H1 (cell line): ENCODE data around the gene KCNQ1. TPM values are rescaled to one million over a fixed set of nuclear protein-coding genes. Genes with fewer than 3 reads are reported as not detected.

Experiments used
- CTCF ChIA-PET: fragments of 300-600 bp; sonication (Branson Sonifier 250); formaldehyde crosslinking; loops from one replicate; lab custom pipeline; 2021; ENCODE audit not compliant: partially characterized antibody; lab: Charles Lee
- POLR2A ChIA-PET: fragments of 300-600 bp; sonication (Branson Sonifier 250); formaldehyde crosslinking; loops from one replicate; lab custom pipeline; 2021; ENCODE audit warnings: inconsistent platforms; ENCODE audit not compliant: partially characterized antibody; lab: Charles Lee
- DNase-seq, 2 experiments: peaks; one replicate each; pipeline versions ENCODE4 v3.0.0 to v3.0.0-alpha.2; 2010 to 2022; ENCODE audit warnings: low spot score in 2 of 2, low read depth in 1 of 2, mixed read lengths in 1 of 2
- FAIRE-seq: peaks from 2 replicates; lab custom pipeline; 2011; peaks lifted over from hg19 to GRCh38; lab: Jason Lieb, UNC
- H2AFZ ChIP-seq: 2 replicates; pipeline ENCODE4 v1.8.1; 2012; ENCODE audit warnings: low read length, inconsistent platforms
- H2AK5ac ChIP-seq: 2 replicates; pipeline ENCODE4 v1.6.1; 2013; ENCODE audit warnings: low read depth, low read length
- H2BK120ac ChIP-seq: replicated peaks from 2 replicates; pipeline ENCODE3; 2013; ENCODE audit warnings: low read depth, low read length, inconsistent platforms
- H2BK12ac ChIP-seq: 2 replicates; pipeline ENCODE4 v1.6.1; 2013; ENCODE audit warnings: low read depth, low read length
- H2BK15ac ChIP-seq: 2 replicates; pipeline ENCODE4 v1.6.1; 2013; ENCODE audit warnings: low read length
- H2BK20ac ChIP-seq: 2 replicates; pipeline ENCODE4 v1.6.1; 2013; ENCODE audit warnings: low read length
- H2BK5ac ChIP-seq: 2 replicates; pipeline ENCODE4 v1.6.1; 2013; ENCODE audit warnings: low read depth, low read length
- H3K14ac ChIP-seq: 2 replicates; pipeline ENCODE4 v1.6.1; 2013; ENCODE audit warnings: inconsistent platforms; ENCODE audit not compliant: insufficient read length
- H3K18ac ChIP-seq: 2 replicates; pipeline ENCODE4 v1.6.1; 2013; ENCODE audit warnings: low read length; ENCODE audit errors: extremely low read depth
- H3K23ac ChIP-seq: 2 replicates; pipeline ENCODE4 v1.6.1; 2013; ENCODE audit warnings: inconsistent platforms; ENCODE audit not compliant: insufficient read length
- H3K23me2 ChIP-seq: 2 replicates; pipeline ENCODE4 v1.6.1; 2013; ENCODE audit warnings: low read depth, low read length
- H3K27ac ChIP-seq: 2 replicates; pipeline ENCODE4 v1.6.1; 2011; ENCODE audit warnings: low read depth, low read length, inconsistent platforms
- H3K27me3 ChIP-seq, 4 experiments: replicated peaks in 1 of 4; 1 replicate in 1 of 4; 2 replicates in 3 of 4; pipeline versions ENCODE4 v1.6.1 to v1.8.1; 2011 to 2013; ENCODE audit warnings: low read length in 3 of 4, mild to moderate bottlenecking in 3 of 4, inconsistent platforms in 2 of 4, mixed read lengths in 2 of 4, moderate library complexity in 1 of 4; ENCODE audit not compliant: control insufficient read depth in 3 of 4, insufficient read depth in 3 of 4; ENCODE audit errors: extremely low read depth in 1 of 4
- H3K36me3 ChIP-seq, 4 experiments: 2 replicates each; pipeline versions ENCODE4 v1.6.1 to v1.8.1; 2011 to 2013; ENCODE audit warnings: mild to moderate bottlenecking in 4 of 4, low read length in 3 of 4, moderate library complexity in 2 of 4, control low read depth in 1 of 4, inconsistent platforms in 1 of 4; ENCODE audit not compliant: insufficient read depth in 4 of 4, control insufficient read depth in 2 of 4
- H3K4ac ChIP-seq: replicated peaks from 2 replicates; pipeline ENCODE3; 2013; ENCODE audit warnings: low read length, low read depth, mixed read lengths, inconsistent platforms; ENCODE audit not compliant: insufficient read length
- H3K4me1 ChIP-seq, 4 experiments: replicated peaks in 1 of 4; 1 replicate in 1 of 4; 2 replicates in 3 of 4; pipeline versions ENCODE4 v1.6.1 to v1.8.1; 2011 to 2013; ENCODE audit warnings: low read length in 3 of 4, inconsistent platforms in 2 of 4, mixed read lengths in 1 of 4; ENCODE audit not compliant: insufficient read depth in 4 of 4, control insufficient read depth in 3 of 4
- H3K4me2 ChIP-seq, 2 experiments: 2 replicates each; pipeline versions ENCODE4 v1.6.1 to v1.8.1; 2011 to 2013; ENCODE audit warnings: low read depth in 2 of 2, low read length in 2 of 2, control low read depth in 1 of 2, inconsistent platforms in 1 of 2, mild to moderate bottlenecking in 1 of 2; ENCODE audit not compliant: insufficient read depth in 1 of 2
- H3K4me3 ChIP-seq, 4 experiments: fragments of 200-600, 300-600 bp in 1 of 4; sonication (generic), shearing (Covaris generic), sonication (Bioruptor Twin) in 1 of 4; 2 replicates each; pipeline versions ENCODE4 v1.5.1 to v1.8.1; 2011 to 2016; ENCODE audit warnings: low read length in 4 of 4, low read depth in 3 of 4, control low read depth in 2 of 4, inconsistent platforms in 2 of 4, mild to moderate bottlenecking in 2 of 4, mixed read lengths in 1 of 4, moderate library complexity in 1 of 4; ENCODE audit not compliant: insufficient read depth in 2 of 4; ENCODE audit errors: extremely low read depth in 1 of 4
- H3K56ac ChIP-seq: replicated peaks from 2 replicates; pipeline ENCODE3; 2013; ENCODE audit warnings: low read depth, mild to moderate bottlenecking, mixed read lengths, low read length, inconsistent platforms; ENCODE audit not compliant: insufficient read length
- H3K79me1 ChIP-seq: 2 replicates; pipeline ENCODE4 v1.6.1; 2013; ENCODE audit warnings: low read depth, low read length, control low read depth
- H3K79me2 ChIP-seq, 2 experiments: 2 replicates each; pipeline versions ENCODE4 v1.6.1 to v1.8.1; 2012 to 2013; ENCODE audit warnings: low read length in 2 of 2, mild to moderate bottlenecking in 2 of 2, inconsistent platforms in 1 of 2; ENCODE audit not compliant: insufficient read depth in 2 of 2, control insufficient read depth in 1 of 2
- H3K9ac ChIP-seq, 4 experiments: replicated peaks in 1 of 4; 1 replicate in 1 of 4; 2 replicates in 3 of 4; pipeline versions ENCODE4 v1.6.1 to v1.8.1; 2011 to 2013; ENCODE audit warnings: low read depth in 3 of 4, low read length in 3 of 4, control low read depth in 2 of 4, mild to moderate bottlenecking in 2 of 4, moderate library complexity in 2 of 4, inconsistent platforms in 1 of 4; ENCODE audit errors: extremely low read depth in 1 of 4
- H3K9me3 ChIP-seq, 2 experiments: 2 replicates each; pipeline versions ENCODE4 v1.6.1 to v1.8.1; 2012 to 2013; ENCODE audit warnings: mild to moderate bottlenecking in 2 of 2, moderate library complexity in 2 of 2, control low read depth in 1 of 2, inconsistent platforms in 1 of 2, low read depth in 1 of 2, low read length in 1 of 2, mixed read lengths in 1 of 2; ENCODE audit not compliant: insufficient read depth in 2 of 2
- H4K20me1 ChIP-seq, 2 experiments: replicated peaks in 1 of 2; 2 replicates each; pipeline versions ENCODE3 to v1.8.1; 2011 to 2013; ENCODE audit warnings: inconsistent platforms in 2 of 2, low read length in 2 of 2, mild to moderate bottlenecking in 1 of 2; ENCODE audit not compliant: insufficient read depth in 2 of 2, control insufficient read depth in 1 of 2
- H4K5ac ChIP-seq: 2 replicates; pipeline ENCODE4 v1.6.1; 2013; ENCODE audit warnings: low read length, low read depth, mixed read lengths, inconsistent platforms; ENCODE audit not compliant: insufficient read length
- H4K8ac ChIP-seq: 2 replicates; pipeline ENCODE4 v1.8.0; 2013; ENCODE audit warnings: mild to moderate bottlenecking, moderate library complexity, low read length, inconsistent platforms; ENCODE audit not compliant: insufficient read depth; ENCODE audit errors: extremely low read depth
- H4K91ac ChIP-seq: replicated peaks from 2 replicates; pipeline ENCODE3; 2013; ENCODE audit warnings: low read length, mixed read lengths, inconsistent platforms; ENCODE audit not compliant: insufficient read length
- ASH2L ChIP-seq: fragments of 200-600, 300-600 bp; sonication (generic); IDR thresholded peaks from one replicate; pipeline ENCODE4 v1.7.1; 2017; ENCODE audit warnings: low read length
- CBX8 ChIP-seq: fragments of 300-800, 300-1000 bp; sonication (generic); IDR thresholded peaks from 2 replicates; pipeline ENCODE4 v1.7.1; 2016; ENCODE audit warnings: low read depth, low read length, borderline replicate concordance
- SUZ12 ChIP-seq: fragments of 200-600 bp; sonication (generic); IDR thresholded peaks from 2 replicates; pipeline ENCODE4 v1.6.1; 2012; ENCODE audit warnings: mild to moderate bottlenecking, inconsistent platforms, low read length, moderate library complexity, mixed read lengths
- WGBS, 2 experiments: shearing (Covaris generic) in 1 of 2; methylation state at CpG; one replicate each; pipeline versions ENCODE4 v1.1.6 to v1.1.7; 2013 to 2015; ENCODE audit warnings: low lambda C conversion rate in 2 of 2, mixed read lengths in 2 of 2, inconsistent platforms in 1 of 2, low coverage in 1 of 2, missing lambda C conversion rate in 1 of 2; ENCODE audit not compliant: insufficient replicate concordance in 2 of 2, insufficient coverage in 1 of 2, insufficient read length in 1 of 2; ENCODE audit errors: extremely low coverage in 1 of 2, missing lambda C conversion rate in 1 of 2; 5-methylcytosine and 5-hydroxymethylcytosine counted together
- polyA plus RNA-seq, 7 experiments: library from polyadenylated mRNA; depleted of rRNA in 3 of 7; stranded (reverse) in 5 of 7; unstranded in 2 of 7; fragments of >200 nt in 5 of 7; fragments of 200-250 nt in 2 of 7; gene quantifications; 1 replicate in 5 of 7; 2 replicates in 1 of 7; 4 replicates in 1 of 7; pipeline versions ENCODE4 v1.2.1 to v1.2.3, GENCODE V29; 2011 to 2013; ENCODE audit warnings: missing spikeins in 2 of 7, mixed read lengths in 2 of 7
- total RNA-seq: library from RNA; stranded (reverse); fragmentation: NEBNext Ultra II Directional; extraction: Animal tissue kit (Norgen Biotek cat#: 25700); gene quantifications from 2 replicates; pipeline ENCODE4 v1.2.1, GENCODE V29; 2021

Gene KCNQ1
- total and polyA plus RNA-seq, 2 of the 8 experiments (the other 6 are each of a cell fraction or from before 2014, with no cell fraction given): 1.9 to 2.0 TPM

- peaks cover 0 to 1% of the 10 kb centered on the region in 2 experiments for H4K20me1 ChIP-seq
- no peaks in the 10 kb centered on the region for H3K23me2 ChIP-seq
- H3K79me2 ChIP-seq: no peaks in the 10 kb centered on the region
- H2BK15ac ChIP-seq: no peak overlapping the region
- no peaks in the 10 kb centered on the region for H3K4me1 ChIP-seq
- H2BK120ac ChIP-seq: no peak overlapping the region
- no peak overlapping the region for H3K4me2 ChIP-seq
- CTCF ChIA-PET: interaction anchor here (1.0 to 2.0 kb wide), 5 partner anchors 10 to 313 kb away, joined by 3 to 9 read pairs (median 4); no protein-coding TSS in a partner anchor
- no peak overlapping the region for H3K4ac ChIP-seq
- no peak overlapping the region for H3K56ac ChIP-seq
- POLR2A ChIA-PET: interaction anchor here (0.5 kb wide), 1 partner anchor 977 kb away, joined by 3 read pairs; no protein-coding TSS in a partner anchor
- no peak overlapping the region for H3K23ac ChIP-seq
- H2BK5ac ChIP-seq: no peak overlapping the region
- H2AK5ac ChIP-seq: no peak overlapping the region
- H3K4me3 ChIP-seq: no peak overlapping the region
- FAIRE-seq: no peak
- no peak overlapping the region for H3K9ac ChIP-seq
- H3K36me3 ChIP-seq: no peaks in the 10 kb centered on the region
- no peaks in the 10 kb centered on the region for H3K9me3 ChIP-seq
- no peak overlapping the region for H3K14ac ChIP-seq
- no peak for DNase-seq
- no peak for TF ChIP-seq CBX8
- no peak for TF ChIP-seq SUZ12
- TF ChIP-seq ASH2L: no peak
- H3K27ac ChIP-seq: no peak overlapping the region
- H2AFZ ChIP-seq: no peak overlapping the region
- H4K5ac ChIP-seq: no peak overlapping the region
- peaks cover 3 to 55% (median 30%) of the 10 kb centered on the region in 4 experiments for H3K27me3 ChIP-seq
- H2BK12ac ChIP-seq: no peak overlapping the region
- H3K18ac ChIP-seq: no peak overlapping the region
- no peaks in the 10 kb centered on the region for H3K79me1 ChIP-seq
- WGBS, 2 experiments: 93% methylated on average over 12 of the region's 12 CpGs; no CpG with 5 or more reads in 1 of the 2 experiments
- H4K91ac ChIP-seq: no peak overlapping the region
- H4K8ac ChIP-seq: no peak overlapping the region
- no peak overlapping the region for H2BK20ac ChIP-seq
Observed at GRCh38 chr11:2507945-2508749, 63.3 kb downstream of the KCNQ1 start.
